Omental fat pad (tissue), 4 donors: ENCODE measurements around the gene MTHFD1. TPM values are rescaled to one million over a fixed set of nuclear protein-coding genes. Genes with fewer than 3 reads are reported as not detected.
"Not testable (repeated sequence)": the region's sequence is repeated elsewhere in the genome, so short reads cannot be mapped to it uniquely, and the experiment has no call there.

Experiments
- ATAC-seq: fragments of 150-250 bp; one replicate; pipeline ENCODE4 v1.9.1; 2016; ENCODE audit warnings: mild to moderate bottlenecking, moderate library complexity; ENCODE audit not compliant: low FRiP score
- DNase-seq: peaks from one replicate; pipeline ENCODE4 v3.0.0-alpha.2; 2019; ENCODE audit warnings: low spot score
- CTCF ChIP-seq, 3 donors: fragments of 450-650 bp; IDR thresholded peaks; one replicate each; pipeline ENCODE4 v1.5.1; 2016 to 2017; ENCODE audit warnings: antibody characterized with exemption in 3 of 3, mild to moderate bottlenecking in 3 of 3, moderate library complexity in 2 of 3
- total RNA-seq, 4 donors: library from RNA; depleted of rRNA; stranded (reverse); fragments of >200 nt; gene quantifications; one replicate each; pipeline ENCODE4 v1.1.0, GENCODE V29; 2016

The MTHFD1 gene
- total RNA-seq, 4 donors from 2014 or later, result 58.0 to 138 (median 86.9) TPM

- ATAC-seq (no peak), DNase-seq (no peak)
- TF ChIP-seq CTCF (IDR thresholded peaks at IDR 0.05), result no peak
Observed at GRCh38 chr14:64364907-64365306, 23.2 kb upstream of the MTHFD1 start.

DNA sequence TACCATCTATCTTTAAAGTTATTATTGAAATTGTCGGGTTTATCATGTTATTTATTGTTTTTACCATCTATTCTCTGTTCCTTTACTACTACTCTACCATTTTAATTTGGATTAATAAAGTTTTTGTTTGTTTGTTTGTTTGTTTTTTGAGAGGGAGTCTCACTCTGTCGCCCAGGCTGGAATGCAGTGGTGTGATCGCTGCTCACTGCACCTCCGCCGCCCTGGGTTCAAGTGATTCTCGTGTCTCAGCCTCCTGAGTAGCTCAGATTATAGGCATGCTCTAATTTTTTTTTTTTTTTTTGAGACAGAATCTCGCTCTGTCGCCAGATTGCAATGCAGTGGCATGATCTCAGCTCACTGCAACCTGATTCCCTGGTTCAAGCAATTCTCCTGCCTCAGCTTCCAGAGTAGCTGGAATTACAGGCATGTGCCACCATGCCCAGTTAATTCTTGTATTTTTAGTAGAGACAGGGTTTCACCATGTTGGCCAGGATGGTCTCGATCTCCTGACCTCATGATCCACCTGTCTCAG, 22.7 kb upstream of the MTHFD1 start:
- not testable (repeated sequence) for DNase-seq, ATAC-seq

GRCh38 chr14:64369201-64369600, 19.0 kb upstream of the MTHFD1 start:
- ATAC-seq, result no peak
- DNase-seq, result no peak
- no peak for TF ChIP-seq CTCF (IDR thresholded peaks at IDR 0.05)

GRCh38 chr14:64387232-64387781, 846 bp upstream of the MTHFD1 start:
- TF ChIP-seq CTCF (IDR thresholded peaks at IDR 0.05), result no peak
- DNase-seq (no peak), ATAC-seq (peak; percentile 27)

- DNase-seq (no peak), ATAC-seq (peak; percentile 13)
- no peak for TF ChIP-seq CTCF (IDR thresholded peaks at IDR 0.05)
Observed at GRCh38 chr14:64388533-64389285, 556 bp downstream of the MTHFD1 start.

- ATAC-seq (no peak), DNase-seq (no peak)
- TF ChIP-seq CTCF (IDR thresholded peaks at IDR 0.05), result no peak
Observed at GRCh38 chr14:64391113-64391725, 3.1 kb downstream of the MTHFD1 start.

GRCh38 chr14:64391986-64392385, 3.8 kb downstream of the MTHFD1 start:
- TF ChIP-seq CTCF (IDR thresholded peaks at IDR 0.05), result no peak
- no peak for DNase-seq
- ATAC-seq, result no peak

DNA sequence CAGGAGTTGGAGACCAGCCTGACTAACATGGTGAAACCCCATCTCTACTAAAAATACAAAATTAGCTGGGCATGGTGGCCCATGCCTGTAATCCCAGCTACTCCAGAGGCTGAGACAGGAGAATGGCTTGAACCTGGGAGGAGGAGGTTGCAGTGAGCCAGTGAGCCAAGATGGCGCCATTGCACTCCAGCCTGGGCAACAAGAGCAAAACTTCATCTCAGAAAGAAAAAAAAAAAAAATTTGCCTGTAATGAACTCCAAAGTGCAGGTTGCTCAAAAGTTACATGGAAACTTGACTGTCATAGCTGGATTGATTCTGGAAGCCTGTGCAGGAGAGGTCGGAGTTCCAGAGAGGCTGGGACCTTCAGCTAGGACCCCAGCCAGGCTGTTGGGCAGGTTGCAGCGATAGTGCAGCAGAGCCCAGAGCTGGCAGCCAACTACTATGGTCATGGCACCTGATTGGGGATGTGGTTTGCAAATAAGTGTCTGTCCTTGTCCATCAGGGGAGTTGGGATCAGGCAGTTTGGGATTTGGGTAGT, 5.1 kb downstream of the MTHFD1 start:
- DNase-seq, ATAC-seq: not testable (repeated sequence)
